ENCODE measurements around the gene TOP1.
"Not testable (repeated sequence)": the region's sequence is repeated elsewhere in the genome, so short reads cannot be mapped to it uniquely, and the experiment has no call there.

TOP1 gene

DNA sequence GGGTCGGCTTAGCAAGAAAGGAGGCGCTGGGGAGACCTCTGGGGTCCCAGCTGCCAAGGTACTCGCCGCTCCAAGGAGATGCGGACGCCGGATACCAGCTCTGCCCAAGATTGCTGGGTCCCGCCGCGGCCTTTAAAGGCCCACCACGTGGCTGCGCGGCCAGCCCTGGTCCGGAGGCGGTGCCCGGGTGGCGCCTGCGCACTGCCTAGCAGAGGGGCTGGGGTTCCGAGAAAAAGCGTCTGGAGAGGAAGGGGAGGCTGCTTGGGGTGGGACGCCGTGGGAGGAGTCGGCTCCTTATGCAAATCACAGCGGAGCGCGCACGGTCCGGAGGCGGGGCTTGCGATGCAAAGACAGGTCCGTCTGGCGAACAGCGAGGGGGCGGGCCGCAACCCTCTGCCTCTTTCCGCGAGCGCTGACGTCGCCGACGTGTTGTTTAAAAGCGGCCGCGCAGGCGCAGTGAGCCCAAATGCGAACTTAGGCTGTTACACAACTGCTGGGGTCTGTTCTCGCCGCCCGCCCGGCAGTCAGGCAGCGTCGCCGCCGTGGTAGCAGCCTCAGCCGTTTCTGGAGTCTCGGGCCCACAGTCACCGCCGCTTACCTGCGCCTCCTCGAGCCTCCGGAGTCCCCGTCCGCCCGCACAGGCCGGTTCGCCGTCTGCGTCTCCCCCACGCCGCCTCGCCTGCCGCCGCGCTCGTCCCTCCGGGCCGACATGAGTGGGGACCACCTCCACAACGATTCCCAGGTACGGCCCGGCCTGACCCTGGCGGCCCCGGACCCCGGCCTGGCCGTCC is at the start of gene TOP1:
Gene TOP1, plus strand, starts transcription at position 464 of the 791 bp plus-strand sequence. Its CDS starts 246 bp downstream, at position 710.
- DNase-seq (ENCODE audit: low read depth in 2 of 2), result peak; percentile 99

DNA sequence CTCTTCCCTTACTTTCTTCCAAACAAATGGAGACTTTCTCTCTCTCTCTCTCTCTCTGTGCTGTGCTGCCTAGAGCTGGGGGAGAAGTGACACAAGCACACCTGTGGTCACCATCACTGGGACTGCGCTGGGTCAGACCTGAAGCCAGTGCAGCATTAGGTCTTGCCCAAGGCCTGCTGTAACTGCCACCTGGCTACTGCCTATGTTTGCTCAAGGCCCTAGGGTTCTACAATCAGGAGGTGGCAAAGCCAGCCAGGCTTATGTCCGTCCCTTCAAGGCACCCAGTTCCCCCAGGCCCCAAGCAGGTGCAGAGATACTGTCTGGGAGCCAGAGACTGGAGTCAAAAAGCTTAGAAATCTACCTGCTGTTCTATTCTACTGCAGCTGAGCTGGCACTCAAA is 49.4 kb upstream of the TOP1 start:
- no peak for DNase-seq (ENCODE audit: low read depth in 2 of 2)

DNA sequence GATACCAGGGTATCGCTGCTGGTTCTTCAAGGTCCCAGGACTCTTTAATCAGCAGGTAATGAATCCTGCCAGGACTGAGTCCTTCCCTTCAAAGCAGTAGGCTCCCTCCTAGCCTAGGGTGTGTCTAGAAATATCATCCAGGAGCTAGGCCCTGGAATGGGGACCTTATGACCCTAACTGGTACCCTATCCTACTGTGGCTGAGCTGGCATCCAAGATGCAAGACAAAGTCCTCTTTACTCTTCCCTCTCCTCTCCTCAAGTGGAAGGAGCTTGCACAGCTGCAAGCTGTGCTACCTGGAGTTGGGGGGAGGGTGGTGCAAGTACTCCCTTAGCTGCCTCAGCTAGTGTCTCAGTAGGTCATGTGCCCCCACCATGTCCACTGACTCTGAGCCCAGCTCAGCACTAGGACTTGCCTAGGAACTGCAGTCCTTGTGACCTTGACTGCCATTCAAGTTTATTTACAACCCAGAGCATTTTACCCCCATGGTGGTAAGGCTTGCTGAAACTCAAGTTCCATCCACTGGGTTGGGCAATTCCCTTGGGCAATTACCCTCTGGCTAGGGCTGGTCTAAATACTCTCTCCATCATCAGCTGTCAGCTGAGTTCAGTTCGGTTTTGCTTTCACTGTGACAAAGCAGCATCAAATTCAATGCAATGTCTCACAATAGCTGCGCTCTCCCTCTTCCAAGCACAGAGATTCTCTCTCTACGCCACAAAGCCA is 48.4 kb upstream of the TOP1 start:
- no peak for DNase-seq (ENCODE audit: low read depth in 2 of 2)

DNA sequence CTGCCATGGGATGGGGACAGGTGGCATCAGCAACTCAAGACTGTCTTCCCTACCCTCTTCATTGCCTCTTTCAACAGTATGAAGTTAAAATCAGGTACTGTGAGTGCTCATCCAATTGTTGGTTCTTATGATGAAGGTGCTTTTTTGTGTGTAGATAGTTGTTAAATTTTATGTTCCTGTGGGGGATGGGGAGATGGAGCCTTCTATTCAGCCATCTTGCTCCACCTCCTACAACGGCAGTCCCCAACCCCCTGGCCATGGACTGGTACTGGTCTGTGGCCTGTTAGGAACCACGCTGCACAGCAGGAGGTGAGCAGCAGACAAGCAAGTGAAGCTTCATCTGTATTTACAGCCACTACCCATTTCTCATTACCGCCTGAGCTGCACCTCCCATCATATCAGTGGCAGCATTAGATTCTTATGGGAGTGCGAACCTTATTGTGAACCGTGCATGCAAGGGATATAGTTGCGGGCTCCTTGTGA is 47.8 kb upstream of the TOP1 start:
- no peak for DNase-seq (ENCODE audit: low read depth in 2 of 2)

DNA sequence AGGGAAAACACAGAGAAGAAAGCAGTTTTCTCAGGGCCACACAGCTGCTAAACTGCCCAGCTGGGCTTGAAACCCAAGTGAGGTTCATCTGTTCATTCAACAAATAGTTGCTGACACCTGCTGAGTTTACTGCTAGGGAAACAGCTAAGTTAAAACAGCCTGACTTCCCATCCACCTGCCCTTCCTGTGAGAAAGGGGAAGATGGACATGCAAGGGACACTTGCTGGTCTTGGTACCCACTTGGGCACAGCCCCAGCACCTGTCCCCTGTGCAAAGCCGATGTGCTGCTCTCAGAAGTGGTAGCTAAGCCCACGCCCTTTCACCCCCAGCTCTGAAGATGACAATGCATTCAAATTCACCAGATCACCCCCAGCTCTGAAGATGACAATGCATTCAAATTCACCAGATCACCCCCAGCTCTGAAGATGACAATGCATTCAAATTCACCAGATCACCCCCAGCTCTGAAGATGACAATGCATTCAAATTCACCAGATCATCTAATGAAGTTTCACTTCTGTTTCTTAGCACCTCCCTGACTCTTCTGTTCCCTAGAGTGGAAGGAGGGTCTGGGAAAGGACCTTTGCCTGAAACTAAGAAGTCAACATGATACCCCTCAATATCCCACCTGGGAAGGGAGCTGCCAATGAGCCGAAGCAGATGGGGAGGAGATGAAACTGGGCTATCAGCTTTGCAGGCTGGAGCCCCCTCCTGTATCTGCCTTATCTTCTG is 46.0 kb upstream of the TOP1 start:
- DNase-seq (ENCODE audit: low read depth in 2 of 2), result no peak

DNA sequence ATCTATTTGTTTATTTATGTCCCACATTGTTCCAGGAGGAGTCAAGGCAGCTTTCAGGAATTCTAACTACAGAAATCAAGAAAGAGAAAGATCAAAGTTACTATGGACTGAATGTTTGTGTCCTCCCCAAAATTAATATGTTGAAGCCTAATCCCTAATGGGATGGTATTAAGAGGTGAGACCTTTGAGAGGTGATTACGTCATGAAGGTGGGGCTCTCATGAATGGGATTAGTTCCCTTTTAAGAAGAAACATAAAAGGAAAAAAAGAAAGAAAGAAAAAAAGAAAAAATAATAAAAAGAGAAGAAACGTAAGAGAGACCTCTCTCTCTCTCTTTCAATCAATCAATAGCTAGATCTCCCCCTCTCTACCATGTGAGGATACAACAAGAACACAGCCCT is 44.7 kb upstream of the TOP1 start:
- no peak for DNase-seq (ENCODE audit: low read depth in 2 of 2)

DNA sequence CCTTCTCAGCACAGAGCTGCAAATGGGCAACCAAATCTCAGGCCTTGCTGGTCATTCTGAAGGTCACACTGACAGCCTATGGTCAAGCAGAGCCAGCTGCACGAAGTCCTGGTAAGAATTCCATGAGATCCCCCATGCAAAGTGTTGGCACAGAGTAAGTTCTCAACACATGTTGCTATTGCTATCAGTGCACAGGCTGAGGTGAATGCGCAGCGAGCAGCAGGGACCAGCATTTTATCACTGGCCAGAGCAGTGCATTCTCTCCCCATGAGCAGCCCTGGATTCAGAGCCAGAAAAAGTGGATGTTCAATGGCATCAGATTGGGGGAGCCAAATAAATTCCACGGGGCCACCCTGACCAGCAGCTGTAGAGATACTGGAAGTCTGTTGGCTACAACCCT is 44.1 kb upstream of the TOP1 start:
- no peak for DNase-seq (ENCODE audit: low read depth in 2 of 2)

DNA sequence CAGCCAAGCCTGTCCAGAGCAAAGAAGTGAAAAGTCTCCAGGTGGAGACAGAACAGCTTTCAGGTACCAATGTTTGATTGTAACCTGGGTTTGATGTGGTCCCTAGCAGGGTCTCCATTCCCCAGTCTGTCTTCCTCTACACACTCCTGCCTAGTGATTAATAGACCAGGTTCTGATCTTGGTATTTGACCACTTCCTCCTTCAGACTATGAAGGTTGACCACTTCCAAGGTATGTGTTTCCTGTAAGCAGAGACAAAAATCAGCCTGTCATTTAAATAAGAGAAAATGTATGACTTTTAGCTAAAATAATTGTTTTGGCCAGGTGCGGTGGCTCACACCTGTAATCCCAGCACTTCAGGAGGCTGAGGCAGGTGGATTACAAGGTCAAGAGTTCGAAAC is 41.8 kb upstream of the TOP1 start:
- DNase-seq (ENCODE audit: low read depth in 2 of 2), result no peak

DNA sequence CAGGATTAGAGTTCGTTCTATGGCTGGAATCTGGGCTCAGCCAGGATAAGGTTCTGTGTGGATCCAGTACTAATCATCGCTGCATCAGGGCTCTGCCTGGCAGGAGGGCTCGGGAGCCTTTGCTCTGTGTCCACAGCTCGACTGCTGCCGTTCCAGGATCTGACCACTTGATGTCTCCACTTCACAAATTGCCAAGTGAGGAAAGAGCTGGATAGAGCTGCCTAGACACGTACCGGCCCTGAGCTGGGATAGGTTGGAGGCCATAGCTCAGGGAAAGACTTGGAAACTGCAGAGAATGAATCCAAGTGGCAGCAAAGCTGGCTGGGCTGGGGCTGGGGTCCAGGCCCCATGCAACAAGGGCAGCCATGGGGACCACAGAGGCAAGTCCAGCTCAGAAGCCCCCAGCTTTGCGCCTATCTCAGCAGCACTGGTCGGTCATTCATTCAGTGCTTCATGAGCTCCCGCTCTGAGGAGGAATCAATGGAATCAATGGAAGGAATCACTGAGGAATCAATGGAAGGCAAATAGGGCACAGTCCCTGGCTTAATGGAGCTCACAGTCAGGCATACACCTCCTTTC is 38.0 kb upstream of the TOP1 start:
- DNase-seq (ENCODE audit: low read depth in 2 of 2), result peak; percentile 43 to 62

DNA sequence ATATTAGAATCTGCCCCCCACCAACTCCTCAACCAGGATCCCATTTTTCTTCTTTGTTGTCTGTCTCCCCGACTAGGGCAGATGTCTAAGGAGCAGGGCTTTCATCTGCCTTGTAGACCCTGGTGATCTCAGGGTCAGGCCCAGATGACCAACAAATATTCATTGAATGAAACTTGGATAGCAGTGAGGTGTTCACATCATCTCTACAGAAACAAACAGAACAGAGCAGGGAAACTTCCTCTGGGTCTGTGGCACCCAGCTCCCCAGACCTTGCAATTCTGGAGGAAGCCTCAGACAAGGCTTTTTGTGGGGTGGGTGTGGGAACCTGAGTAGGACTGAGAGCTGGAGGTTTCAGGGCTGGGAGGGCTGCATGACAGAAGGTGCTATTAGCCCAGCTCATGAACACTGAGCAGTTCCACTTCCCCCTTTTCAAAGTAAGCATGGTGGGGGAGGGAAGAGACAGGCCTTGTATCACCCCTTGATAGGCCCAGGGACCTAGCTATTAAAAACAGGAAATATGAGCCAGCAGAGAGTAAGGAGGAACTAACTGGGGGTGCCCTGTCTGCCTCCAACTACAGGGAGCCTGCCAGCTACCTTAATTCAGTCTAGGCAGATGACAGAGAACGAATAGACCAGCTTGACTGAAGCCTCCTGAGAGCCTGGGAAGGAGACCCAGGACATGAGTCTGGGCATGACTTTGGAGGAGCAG is 37.3 kb upstream of the TOP1 start:
- no peak for DNase-seq (ENCODE audit: low read depth in 2 of 2)

DNA sequence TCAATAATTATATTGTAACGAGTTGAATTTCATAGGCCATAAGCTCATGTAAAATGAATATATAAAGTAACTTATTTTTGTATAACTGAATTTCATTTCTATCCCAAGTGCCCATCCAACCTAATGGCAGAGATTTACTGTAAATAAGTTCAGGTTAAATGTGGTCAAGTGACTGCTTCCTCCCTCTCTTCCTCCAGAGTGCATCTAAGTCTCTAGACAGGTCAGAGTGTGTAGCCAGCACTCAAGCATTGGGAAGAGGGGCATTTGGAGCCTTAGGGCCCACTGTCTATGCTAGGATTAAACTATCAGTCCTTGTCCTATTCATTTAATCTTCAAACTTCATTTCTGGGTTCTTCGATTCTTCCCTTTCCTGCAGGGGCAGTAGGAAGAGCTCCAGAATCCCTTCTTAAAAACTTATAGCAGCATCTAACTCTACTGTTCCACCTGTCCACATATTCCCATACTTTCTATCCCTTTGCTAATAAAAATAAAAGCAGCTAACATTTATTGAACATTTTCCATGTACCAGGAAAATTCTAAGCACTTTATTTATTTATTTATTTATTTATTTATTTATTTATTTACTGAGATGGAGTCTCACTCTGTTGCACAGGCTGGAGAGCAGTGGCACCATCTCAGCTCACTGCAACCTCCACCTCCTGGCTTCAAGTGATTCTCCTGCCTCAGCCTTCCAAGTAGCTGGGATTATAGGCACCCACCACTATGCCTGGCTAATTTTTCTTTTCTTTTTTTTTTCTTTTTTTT is 36.1 kb upstream of the TOP1 start:
- DNase-seq (ENCODE audit: low read depth in 2 of 2), result no peak

DNA sequence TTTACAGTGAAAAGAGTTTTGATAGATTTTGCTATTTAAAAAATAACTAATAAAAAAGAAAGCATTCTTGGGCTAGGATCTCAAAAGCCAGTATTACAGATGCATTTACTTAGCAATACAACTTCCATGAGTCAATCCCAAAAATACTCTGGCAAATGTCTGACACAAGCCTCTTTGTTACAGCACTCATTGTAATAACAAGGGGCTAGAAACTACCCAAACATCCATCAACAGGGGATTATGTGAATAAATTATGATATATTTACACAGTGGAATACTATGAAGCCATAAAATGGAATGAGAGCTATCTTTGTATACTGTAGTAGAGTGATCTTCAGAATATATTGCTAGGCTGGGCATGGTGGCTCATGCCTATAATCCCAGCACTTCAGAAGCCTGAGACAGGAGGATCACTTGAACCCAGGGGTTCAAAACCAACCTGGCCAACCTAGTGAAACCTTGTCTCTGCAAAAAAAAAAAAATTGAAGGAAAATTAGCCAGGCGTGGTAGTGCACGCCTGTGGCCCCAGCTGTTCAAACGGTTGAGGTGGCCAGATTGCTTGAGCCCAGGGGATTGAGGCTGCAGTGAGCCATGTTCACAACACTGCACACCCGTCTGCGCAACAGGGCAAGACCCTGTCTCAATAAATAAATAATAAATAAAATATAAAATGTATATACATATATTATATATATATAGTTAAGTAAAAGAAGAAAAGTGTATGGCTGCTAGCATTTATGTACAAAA is 34.7 kb upstream of the TOP1 start:
- DNase-seq (ENCODE audit: low read depth in 2 of 2), result no peak

DNA sequence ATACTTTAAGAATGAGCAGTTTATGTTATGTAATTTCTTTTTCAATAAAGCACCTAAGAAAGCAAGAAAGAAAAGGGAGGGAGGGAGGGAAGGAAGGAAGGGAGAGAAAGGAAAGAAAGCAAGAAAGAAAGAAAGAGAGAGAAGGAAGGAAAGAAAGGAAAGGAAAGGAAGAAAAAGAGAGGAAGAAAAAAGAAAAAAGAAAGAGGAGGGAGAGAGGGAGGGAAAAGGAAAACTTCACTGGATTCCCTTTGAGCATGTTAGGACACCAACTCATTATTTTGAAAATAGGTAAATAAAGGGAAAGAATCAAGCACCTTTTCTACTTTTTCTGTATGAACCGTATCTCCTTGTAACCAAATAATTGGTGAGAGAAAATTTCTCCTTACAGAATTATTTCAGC is 32.3 kb upstream of the TOP1 start:
- no peak for DNase-seq (ENCODE audit: low read depth in 2 of 2)

DNA sequence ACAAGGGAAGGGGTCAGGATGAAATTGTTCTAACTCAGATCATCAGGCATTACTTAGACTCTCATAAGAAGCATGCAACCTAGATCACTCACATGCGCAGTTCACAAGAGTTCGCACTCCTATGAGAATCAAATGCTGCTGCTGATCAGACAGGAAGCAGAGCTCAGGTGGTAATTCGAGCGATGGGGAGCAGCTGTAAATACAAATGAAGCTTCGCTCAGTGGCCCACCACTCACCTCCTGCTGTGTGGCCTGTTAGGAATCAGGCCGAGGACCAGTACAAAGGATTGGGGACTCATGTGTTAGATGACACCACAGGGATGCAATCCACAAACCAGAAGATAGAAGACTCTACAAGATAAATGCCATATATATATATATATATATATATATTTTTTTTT is 31.5 kb upstream of the TOP1 start:
- DNase-seq (ENCODE audit: low read depth in 2 of 2), result no peak

DNA sequence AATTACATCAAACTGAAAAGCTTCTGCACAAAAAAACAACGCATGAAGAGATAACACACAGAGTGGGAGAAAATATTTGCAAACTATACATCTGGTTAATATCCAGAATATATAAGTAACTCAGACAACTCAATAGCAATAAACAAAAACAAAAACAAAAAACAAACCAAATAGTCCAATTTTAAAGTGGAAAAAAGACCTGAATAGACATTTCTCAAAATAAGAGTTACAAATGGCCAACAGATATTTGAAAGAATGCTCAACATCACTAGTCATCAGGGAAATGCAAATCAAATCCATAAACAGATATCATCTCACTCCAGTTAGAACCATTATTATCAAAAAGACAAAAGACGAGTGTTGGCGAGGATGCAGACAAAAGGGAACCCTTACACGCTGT is 28.8 kb upstream of the TOP1 start:
- no peak for DNase-seq (ENCODE audit: low read depth in 2 of 2)

DNA sequence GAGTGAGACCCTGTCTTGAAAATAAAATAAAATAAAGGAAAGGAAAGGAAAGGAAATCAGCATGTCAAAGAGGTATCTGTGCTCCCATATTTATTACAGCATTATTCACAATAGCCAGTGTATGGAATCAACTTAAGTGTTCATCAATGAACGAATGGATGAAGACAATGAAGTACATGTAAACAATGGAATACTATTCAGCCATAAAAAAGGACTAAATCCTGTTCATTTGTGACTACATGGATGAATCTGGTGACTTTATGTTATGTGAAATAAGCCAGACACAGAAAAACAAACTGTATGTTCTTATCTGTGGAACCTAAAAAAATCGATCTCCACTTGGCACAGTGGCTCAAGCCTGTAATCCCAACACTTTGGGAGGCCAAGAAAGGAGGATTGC is 28.0 kb upstream of the TOP1 start:
- no peak for DNase-seq (ENCODE audit: low read depth in 2 of 2)

DNA sequence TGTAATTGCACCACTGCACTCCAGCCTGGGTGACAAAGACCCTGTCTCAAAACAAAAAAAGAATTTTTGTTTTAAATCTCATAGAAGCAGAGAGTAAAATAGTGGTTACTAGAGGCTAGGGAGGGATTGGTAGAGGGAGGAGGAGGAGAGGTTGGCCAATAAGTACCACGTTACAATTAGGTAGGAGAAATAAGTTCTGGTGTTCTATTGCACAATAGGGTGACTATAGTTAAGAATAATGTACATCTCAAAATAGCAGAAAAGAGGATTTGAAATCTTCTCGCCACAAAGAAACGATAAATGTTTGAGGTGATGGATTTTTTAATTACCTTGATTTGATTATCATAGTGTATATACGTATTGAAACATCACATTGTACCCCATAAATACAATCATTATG is 27.1 kb upstream of the TOP1 start:
- no peak for DNase-seq (ENCODE audit: low read depth in 2 of 2)

DNA sequence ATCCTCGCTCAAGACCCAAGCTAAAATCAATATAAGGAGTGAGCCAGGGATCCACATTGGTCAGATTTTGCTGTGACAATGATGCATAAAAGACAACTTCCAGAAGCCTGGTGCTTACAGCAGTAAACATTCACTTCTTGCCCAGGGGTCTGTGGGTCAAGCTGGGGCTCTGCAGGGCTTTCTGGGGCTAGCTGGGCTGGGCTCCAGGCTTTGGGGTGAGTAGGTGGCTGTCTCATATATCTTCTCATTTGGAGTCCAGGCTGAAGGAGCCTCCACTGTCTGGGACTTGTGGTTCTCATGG is 25.8 kb upstream of the TOP1 start:
- no peak for DNase-seq (ENCODE audit: low read depth in 2 of 2)

DNA sequence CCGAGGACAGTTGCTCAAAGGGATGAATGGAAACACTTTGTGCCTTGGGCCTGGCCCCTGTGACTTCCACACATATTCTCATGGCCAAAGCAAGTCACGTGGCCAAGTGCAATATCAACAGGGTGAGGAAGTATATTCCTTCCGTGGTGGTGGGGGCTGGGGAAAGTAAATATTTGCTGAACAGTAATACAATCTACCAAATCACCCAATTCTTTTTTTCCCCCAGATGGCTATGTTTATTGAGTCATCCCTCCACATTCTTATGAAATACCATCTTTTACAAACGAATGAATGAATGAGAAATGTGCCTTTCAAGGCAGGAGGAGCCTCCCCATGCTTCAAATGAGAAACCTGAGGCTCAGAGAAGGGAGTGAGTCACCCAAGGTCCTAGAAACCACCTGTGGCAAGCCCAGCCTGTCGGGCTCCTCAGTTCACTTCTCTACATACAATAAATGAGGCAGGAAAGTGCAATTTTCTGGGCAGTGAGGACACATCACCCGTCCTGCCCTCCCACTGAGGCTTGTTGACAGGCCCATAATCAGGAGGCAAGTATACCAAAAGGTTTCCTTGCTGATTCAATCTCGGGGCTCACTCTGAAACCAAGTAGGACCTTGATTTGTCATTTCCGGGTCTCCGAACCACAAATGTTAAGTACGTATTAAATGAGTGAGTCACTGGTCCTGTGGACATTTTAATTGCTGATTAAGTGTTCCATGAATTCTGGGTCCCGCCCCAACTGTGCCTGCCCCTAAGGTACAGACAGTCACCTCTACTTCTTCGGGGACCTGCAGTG is 25.3 kb upstream of the TOP1 start:
- peak; percentile 39 to 56 for DNase-seq (ENCODE audit: low read depth in 2 of 2)

DNA sequence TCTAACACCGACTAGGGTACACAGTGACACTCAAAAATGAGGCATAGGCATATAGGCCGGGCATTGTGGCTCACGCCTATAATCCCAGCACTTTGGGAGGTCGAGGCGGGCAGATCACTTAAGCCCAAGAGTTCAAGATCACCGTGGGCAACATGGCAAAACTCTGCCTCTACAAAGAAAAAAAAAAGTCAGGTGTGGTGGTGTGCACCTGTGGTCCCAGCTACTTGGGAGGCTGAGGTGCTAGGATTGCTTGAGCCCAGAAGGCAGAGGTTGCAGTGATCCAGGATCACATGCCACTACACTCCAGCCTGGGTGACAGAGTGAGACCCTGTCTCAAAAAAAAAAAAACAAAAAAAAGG is 24.7 kb upstream of the TOP1 start:
- DNase-seq (ENCODE audit: low read depth in 2 of 2), result not testable (repeated sequence)

All from stimulated activated CD4-positive, alpha-beta T cell treated with anti-CD3 and anti-CD28 coated beads, Interleukin-12 subunit alpha, Interleukin-12 subunit beta, amount 100 ng/mL, for 24 hours (primary cell).